ENCODE results near the gene SELENOV. TPM values are rescaled to one million over a fixed set of nuclear protein-coding genes. Genes with fewer than 3 reads are reported as not detected.

Gene SELENOV
- total RNA-seq, 1 experiment from 2014 or later: not detected

DNA sequence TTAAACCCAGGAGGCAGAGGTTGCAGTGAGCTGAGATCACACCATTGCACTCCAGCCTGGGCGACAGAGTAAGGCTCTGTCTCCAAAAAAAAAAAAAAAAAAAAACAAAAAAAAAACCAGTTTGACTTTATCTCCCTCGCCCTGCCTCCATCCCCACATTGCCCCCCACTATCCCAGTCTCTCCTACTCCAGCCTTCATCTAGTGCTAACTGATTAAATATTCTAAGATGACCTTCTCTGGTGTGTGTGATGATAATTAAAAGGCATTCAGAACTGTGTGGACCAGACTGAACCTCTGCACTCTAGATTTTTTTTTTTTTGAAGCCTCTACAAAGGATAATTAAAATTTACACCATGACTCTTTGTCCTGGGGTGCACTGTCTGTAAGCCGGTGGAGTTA is 22.2 kb upstream of the SELENOV start:
- H3K79me2 ChIP-seq (ENCODE audit: insufficient read depth, low read length): peaks cover 4% of the 10 kb centered on the region; the same call in 1 of the 2 replicates
- H3K36me3 ChIP-seq (ENCODE audit: control insufficient read depth in 1 of 2, insufficient read depth in 2 of 2, low read length in 2 of 2): peaks cover 18 to 27% of the 10 kb centered on the region in 2 experiments
- ATAC-seq: no peak; the same call in 1 of the 2 replicates
- ChIA-PET POLR2A (no interaction called here), CTCF (no interaction called here), RAD21 (ENCODE audit: low non-redundant PET in 1 of 2, low total read pairs in 2 of 2, uncharacterized antibody in 2 of 2, unreplicated experiment in 2 of 2) (interaction anchor here in 1 of 2 experiments (0.7 kb wide), 1 partner anchor 95 kb away, joined by 3 read pairs; no protein-coding TSS in a partner anchor)
- H3K4me3 ChIP-seq (replicated peaks in 1 of 2; ENCODE audit: low read depth in 1 of 2, low read length in 2 of 2): no peak overlapping the region
- H3K4me1 ChIP-seq (ENCODE audit: control insufficient read depth in 1 of 2, insufficient read depth in 2 of 2, low read length in 2 of 2): peaks cover 0 to 7% of the 10 kb centered on the region in 2 experiments; a peak in 2 of 4 replicates
- intact Hi-C loops (cut with micrococcal nuclease): no loop called here
- no peak for TF ChIP-seq CBX3 (IDR thresholded peaks at IDR 0.05; ENCODE audit: low read depth)
- TF ChIP-seq ELF1 (IDR thresholded peaks at IDR 0.05; ENCODE audit: borderline replicate concordance, low read depth): no peak
- TF ChIP-seq EGR1 (IDR thresholded peaks at IDR 0.05; ENCODE audit: low read depth): no peak
- TF ChIP-seq EZH2 (IDR thresholded peaks at IDR 0.05): no peak
- TF ChIP-seq JUND (IDR thresholded peaks at IDR 0.05): no peak
- no peak for TF ChIP-seq SIN3A (IDR thresholded peaks at IDR 0.05; ENCODE audit: low read depth)
- no peaks in the 10 kb centered on the region for H4K20me1 ChIP-seq (ENCODE audit: insufficient read depth)
- H3K9me2 ChIP-seq (ENCODE audit: insufficient read depth): no peaks in the 10 kb centered on the region
- no peak overlapping the region for H3K27ac ChIP-seq (ENCODE audit: low read depth, low read length)
- DNase-seq (ENCODE audit: low read depth, low spot score): no peak
- H3K9ac ChIP-seq (ENCODE audit: low read length): no peak overlapping the region
- H3K4me2 ChIP-seq (ENCODE audit: low read length): peak overlapping the region; percentile 7; the same call in 1 of the 2 replicates
- no TSS peak for BruUV-seq (replicated peaks)
- H3K27me3 ChIP-seq (ENCODE audit: insufficient read depth, low read length): no peaks in the 10 kb centered on the region
- no peaks in the 10 kb centered on the region for H3K9me3 ChIP-seq (ENCODE audit: control insufficient read depth in 1 of 2, insufficient read depth in 1 of 2, low read depth in 1 of 2, low read length in 2 of 2)
- H2AFZ ChIP-seq (ENCODE audit: low read depth, low read length, poor library complexity, severe bottlenecking): no peak overlapping the region

DNA sequence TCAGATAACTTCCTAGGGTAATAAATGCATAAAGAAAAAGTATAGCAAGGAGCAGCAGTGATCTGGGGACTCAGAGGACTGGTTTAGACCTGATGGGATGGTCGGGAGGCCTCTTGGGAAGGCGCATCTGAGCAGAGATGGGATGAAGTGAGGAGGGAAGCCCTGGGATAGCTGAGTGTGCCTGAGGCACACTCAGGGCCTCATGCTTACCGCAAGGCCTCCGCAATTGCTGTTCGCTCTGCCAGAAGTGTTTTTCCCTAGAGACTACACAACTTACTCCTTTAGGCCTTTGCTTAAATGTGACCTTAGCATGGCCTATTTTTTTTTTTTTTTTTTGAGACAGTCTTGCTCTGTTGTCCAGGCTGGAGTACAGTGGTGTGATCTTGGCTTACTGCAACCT is 20.3 kb upstream of the SELENOV start:
- H3K9ac ChIP-seq (ENCODE audit: low read length): no peak overlapping the region
- no peaks in the 10 kb centered on the region for H3K9me3 ChIP-seq (ENCODE audit: control insufficient read depth in 1 of 2, insufficient read depth in 1 of 2, low read depth in 1 of 2, low read length in 2 of 2)
- no peak for ATAC-seq
- no peak overlapping the region for H3K27ac ChIP-seq (ENCODE audit: low read depth, low read length)
- BruUV-seq (replicated peaks): no TSS peak
- intact Hi-C loops (cut with micrococcal nuclease): no loop called here
- ChIA-PET POLR2A (no interaction called here), CTCF (no interaction called here), RAD21 (ENCODE audit: low non-redundant PET in 1 of 2, low total read pairs in 2 of 2, uncharacterized antibody in 2 of 2, unreplicated experiment in 2 of 2) (no interaction called here)
- H3K4me2 ChIP-seq (ENCODE audit: low read length): no peak overlapping the region
- TF ChIP-seq, protein P1, sequence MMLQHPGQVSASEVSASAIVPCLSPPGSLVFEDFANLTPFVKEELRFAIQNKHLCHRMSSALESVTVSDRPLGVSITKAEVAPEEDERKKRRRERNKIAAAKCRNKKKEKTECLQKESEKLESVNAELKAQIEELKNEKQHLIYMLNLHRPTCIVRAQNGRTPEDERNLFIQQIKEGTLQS (IDR thresholded peaks at IDR 0.05): no peak
- TF ChIP-seq EGR1 (IDR thresholded peaks at IDR 0.05; ENCODE audit: low read depth): no peak
- no peak for TF ChIP-seq POLR2A (IDR thresholded peaks at IDR 0.05; ENCODE audit: borderline replicate concordance, extremely low read depth, insufficient read depth, insufficient read length)
- TF ChIP-seq, protein P2, sequence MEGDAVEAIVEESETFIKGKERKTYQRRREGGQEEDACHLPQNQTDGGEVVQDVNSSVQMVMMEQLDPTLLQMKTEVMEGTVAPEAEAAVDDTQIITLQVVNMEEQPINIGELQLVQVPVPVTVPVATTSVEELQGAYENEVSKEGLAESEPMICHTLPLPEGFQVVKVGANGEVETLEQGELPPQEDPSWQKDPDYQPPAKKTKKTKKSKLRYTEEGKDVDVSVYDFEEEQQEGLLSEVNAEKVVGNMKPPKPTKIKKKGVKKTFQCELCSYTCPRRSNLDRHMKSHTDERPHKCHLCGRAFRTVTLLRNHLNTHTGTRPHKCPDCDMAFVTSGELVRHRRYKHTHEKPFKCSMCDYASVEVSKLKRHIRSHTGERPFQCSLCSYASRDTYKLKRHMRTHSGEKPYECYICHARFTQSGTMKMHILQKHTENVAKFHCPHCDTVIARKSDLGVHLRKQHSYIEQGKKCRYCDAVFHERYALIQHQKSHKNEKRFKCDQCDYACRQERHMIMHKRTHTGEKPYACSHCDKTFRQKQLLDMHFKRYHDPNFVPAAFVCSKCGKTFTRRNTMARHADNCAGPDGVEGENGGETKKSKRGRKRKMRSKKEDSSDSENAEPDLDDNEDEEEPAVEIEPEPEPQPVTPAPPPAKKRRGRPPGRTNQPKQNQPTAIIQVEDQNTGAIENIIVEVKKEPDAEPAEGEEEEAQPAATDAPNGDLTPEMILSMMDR (IDR thresholded peaks at IDR 0.05 in 2 of 3, conservative IDR thresholded peaks at IDR 0.05 in 1 of 3; ENCODE audit: borderline replicate concordance in 1 of 3, insufficient read depth in 1 of 3, low read depth in 2 of 3, low read length in 2 of 3): no peak
- TF ChIP-seq CEBPB (IDR thresholded peaks at IDR 0.05; ENCODE audit: low read depth): no peak
- no peak for TF ChIP-seq EZH2phosphoT487 (IDR thresholded peaks at IDR 0.05; ENCODE audit: borderline replicate concordance)
- no peak for TF ChIP-seq POLR2AphosphoS5 (IDR thresholded peaks at IDR 0.05; ENCODE audit: low read depth, low read length)
- no peak for TF ChIP-seq YY1 (IDR thresholded peaks at IDR 0.05; ENCODE audit: extremely low read depth, insufficient replicate concordance, low read depth, low read length)
- no peak for TF ChIP-seq FOSL1 (IDR thresholded peaks at IDR 0.05; ENCODE audit: low read depth)
- TF ChIP-seq EZH2 (IDR thresholded peaks at IDR 0.05): no peak
- no peak for TF ChIP-seq SIN3A (IDR thresholded peaks at IDR 0.05; ENCODE audit: low read depth)
- TF ChIP-seq ELF1 (IDR thresholded peaks at IDR 0.05; ENCODE audit: borderline replicate concordance, low read depth): no peak
- TF ChIP-seq ZNF274 (IDR thresholded peaks at IDR 0.05; ENCODE audit: low read depth, low read length): no peak
- no peak for TF ChIP-seq TCF7L2 (IDR thresholded peaks at IDR 0.05; ENCODE audit: borderline replicate concordance, extremely low read depth, insufficient read depth, insufficient read length)
- no peak for TF ChIP-seq ZFX (IDR thresholded peaks at IDR 0.05)
- no peak for DNase-seq (ENCODE audit: low read depth, low spot score)
- H3K36me3 ChIP-seq (ENCODE audit: control insufficient read depth in 1 of 2, insufficient read depth in 2 of 2, low read length in 2 of 2): peaks cover 6 to 8% of the 10 kb centered on the region in 2 experiments
- H2AFZ ChIP-seq (ENCODE audit: low read depth, low read length, poor library complexity, severe bottlenecking): no peak overlapping the region
- H4K20me1 ChIP-seq (ENCODE audit: insufficient read depth): no peaks in the 10 kb centered on the region
- no peaks in the 10 kb centered on the region for H3K9me2 ChIP-seq (ENCODE audit: insufficient read depth)
- no peaks in the 10 kb centered on the region for H3K27me3 ChIP-seq (ENCODE audit: insufficient read depth, low read length)
- H3K79me2 ChIP-seq (ENCODE audit: insufficient read depth, low read length): no peaks in the 10 kb centered on the region
- H3K4me3 ChIP-seq (replicated peaks in 1 of 2; ENCODE audit: low read depth in 1 of 2, low read length in 2 of 2): no peak overlapping the region
- H3K4me1 ChIP-seq (ENCODE audit: control insufficient read depth in 1 of 2, insufficient read depth in 2 of 2, low read length in 2 of 2): peaks cover 0 to 7% of the 10 kb centered on the region in 2 experiments; a peak in 2 of 4 replicates

Measured in HCT116 (cell line).